Measurements from ENCODE around the gene DARS1. TPM values are rescaled to one million over a fixed set of nuclear protein-coding genes. Genes with fewer than 3 reads are reported as not detected.

Gene DARS1
- total RNA-seq, 1 donor = 119 TPM

DNA sequence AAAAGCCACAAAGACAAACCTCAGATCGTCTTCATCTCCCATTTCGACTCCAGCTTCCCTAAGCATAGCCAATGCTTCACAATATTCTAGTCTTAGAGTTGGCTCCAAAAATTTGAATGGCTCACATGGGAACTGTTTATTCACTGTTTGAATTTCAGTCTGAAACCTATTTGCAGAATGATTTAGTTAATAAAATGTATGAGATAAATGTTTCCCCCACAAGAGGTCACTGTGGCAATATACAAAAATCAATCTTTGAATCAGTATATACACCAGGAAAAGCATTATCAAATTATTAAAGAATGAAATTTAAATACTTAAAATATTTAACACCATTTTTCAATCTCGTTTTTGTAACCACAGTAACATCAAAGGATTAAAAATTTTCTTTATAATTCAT, 69.2 kb downstream of the DARS1 start:
- peak; percentile 55 for TF ChIP-seq CTCF (IDR thresholded peaks at IDR 0.05; ENCODE audit: extremely low read depth, low read depth, low read length)
- no peak for DNase-seq (ENCODE audit: insufficient read length, low spot score, missing footprints)
- H3K36me3 ChIP-seq (ENCODE audit: insufficient read depth, low read length) = peaks cover 12% of the 10 kb centered on the region

DNA sequence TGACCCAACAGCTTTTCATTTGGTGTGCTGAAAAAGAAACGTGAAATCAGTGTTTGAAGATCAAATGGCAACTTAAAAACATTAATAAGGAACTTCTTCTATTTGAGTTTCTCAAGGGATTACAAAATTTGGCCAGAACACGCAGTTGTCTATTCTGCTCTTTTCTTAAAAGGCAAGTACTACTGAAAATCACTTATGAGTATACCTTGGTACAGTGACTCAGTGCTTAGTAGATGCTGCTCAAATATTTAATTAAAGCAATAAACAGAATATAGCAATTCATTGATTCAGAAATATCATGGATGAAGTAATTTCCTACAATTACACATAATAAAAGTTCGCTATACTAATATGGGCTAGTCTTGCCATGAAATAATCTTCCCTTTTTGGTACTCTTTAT, 70.9 kb downstream of the DARS1 start:
- no peak overlapping the region for H3K27ac ChIP-seq (ENCODE audit: low read depth, low read length)
- H3K27me3 ChIP-seq (ENCODE audit: insufficient read depth, low read length) = no peaks in the 10 kb centered on the region
- no peak overlapping the region for H3K4me2 ChIP-seq (ENCODE audit: insufficient read depth, low read length)
- H3K9me3 ChIP-seq (ENCODE audit: low read depth, low read length) = no peaks in the 10 kb centered on the region
- TF ChIP-seq CTCF (IDR thresholded peaks at IDR 0.05; ENCODE audit: extremely low read depth, low read depth, low read length) = no peak
- no peak overlapping the region for H3K4me3 ChIP-seq (ENCODE audit: insufficient read depth, low read length)
- no peaks in the 10 kb centered on the region for H3K79me2 ChIP-seq (ENCODE audit: insufficient read depth, low read length)
- no peak for DNase-seq (ENCODE audit: insufficient read length, low spot score, missing footprints)
- H4K20me1 ChIP-seq (ENCODE audit: insufficient read depth, low read length) = no peaks in the 10 kb centered on the region
- H2AFZ ChIP-seq (ENCODE audit: low read length) = no peak overlapping the region
- peaks cover 6% of the 10 kb centered on the region for H3K4me1 ChIP-seq (ENCODE audit: insufficient read depth, low read length)
- peaks cover 6% of the 10 kb centered on the region for H3K36me3 ChIP-seq (ENCODE audit: insufficient read depth, low read length)

More for the DNA sequence above, 69.2 kb downstream of the DARS1 start:
- H4K20me1 ChIP-seq (ENCODE audit: insufficient read depth, low read length) = no peaks in the 10 kb centered on the region
- no peak overlapping the region for H3K4me3 ChIP-seq (ENCODE audit: insufficient read depth, low read length)
- no peaks in the 10 kb centered on the region for H3K9me3 ChIP-seq (ENCODE audit: low read depth, low read length)
- H3K4me1 ChIP-seq (ENCODE audit: insufficient read depth, low read length) = no peaks in the 10 kb centered on the region
- no peak overlapping the region for H2AFZ ChIP-seq (ENCODE audit: low read length)
- no peak overlapping the region for H3K4me2 ChIP-seq (ENCODE audit: insufficient read depth, low read length)
- no peak overlapping the region for H3K27ac ChIP-seq (ENCODE audit: low read depth, low read length)
- H3K79me2 ChIP-seq (ENCODE audit: insufficient read depth, low read length) = no peaks in the 10 kb centered on the region
- H3K27me3 ChIP-seq (ENCODE audit: insufficient read depth, low read length) = no peaks in the 10 kb centered on the region

- H3K4me3 ChIP-seq (ENCODE audit: insufficient read depth, low read length) = no peak overlapping the region
- H2AFZ ChIP-seq (ENCODE audit: low read length) = no peak overlapping the region
- H3K79me2 ChIP-seq (ENCODE audit: insufficient read depth, low read length) = no peaks in the 10 kb centered on the region
- peaks cover 6% of the 10 kb centered on the region for H3K36me3 ChIP-seq (ENCODE audit: insufficient read depth, low read length)
- H3K4me1 ChIP-seq (ENCODE audit: insufficient read depth, low read length) = peaks cover 6% of the 10 kb centered on the region
- DNase-seq (ENCODE audit: insufficient read length, low spot score, missing footprints) = no peak
- H3K27me3 ChIP-seq (ENCODE audit: insufficient read depth, low read length) = no peaks in the 10 kb centered on the region
- H3K4me2 ChIP-seq (ENCODE audit: insufficient read depth, low read length) = no peak overlapping the region
- no peaks in the 10 kb centered on the region for H4K20me1 ChIP-seq (ENCODE audit: insufficient read depth, low read length)
- peak; percentile 71 for TF ChIP-seq CTCF (IDR thresholded peaks at IDR 0.05; ENCODE audit: extremely low read depth, low read depth, low read length)
- no peak overlapping the region for H3K27ac ChIP-seq (ENCODE audit: low read depth, low read length)
- no peaks in the 10 kb centered on the region for H3K9me3 ChIP-seq (ENCODE audit: low read depth, low read length)
Observed at GRCh38 chr2:135913727-135914365, 71.6 kb downstream of the DARS1 start.

DNA sequence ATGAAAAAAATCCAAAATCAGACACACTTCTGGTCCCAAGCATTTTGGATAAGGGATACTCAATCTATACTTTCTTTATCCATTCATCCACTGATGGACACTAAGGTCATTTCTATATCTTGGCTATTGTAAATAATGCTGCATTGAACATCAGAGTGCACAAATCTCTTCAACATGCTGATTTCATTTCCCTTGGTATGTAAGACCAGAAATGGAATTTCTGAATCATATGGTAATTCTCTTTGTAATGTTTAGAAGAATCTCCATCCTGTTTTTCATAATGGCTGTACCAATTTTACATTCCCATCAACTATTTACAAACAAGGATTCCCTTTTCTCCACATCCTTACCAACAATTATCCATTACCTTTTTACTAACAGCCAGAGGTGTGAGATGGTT, 75.5 kb downstream of the DARS1 start:
- TF ChIP-seq CTCF (IDR thresholded peaks at IDR 0.05; ENCODE audit: extremely low read depth, low read depth, low read length) = no peak
- H4K20me1 ChIP-seq (ENCODE audit: insufficient read depth, low read length) = no peaks in the 10 kb centered on the region
- no peak overlapping the region for H3K27ac ChIP-seq (ENCODE audit: low read depth, low read length)
- peaks cover 27% of the 10 kb centered on the region for H3K36me3 ChIP-seq (ENCODE audit: insufficient read depth, low read length)
- H2AFZ ChIP-seq (ENCODE audit: low read length) = no peak overlapping the region
- H3K4me3 ChIP-seq (ENCODE audit: insufficient read depth, low read length) = no peak overlapping the region
- H3K79me2 ChIP-seq (ENCODE audit: insufficient read depth, low read length) = no peaks in the 10 kb centered on the region
- H3K9me3 ChIP-seq (ENCODE audit: low read depth, low read length) = no peaks in the 10 kb centered on the region
- H3K27me3 ChIP-seq (ENCODE audit: insufficient read depth, low read length) = no peaks in the 10 kb centered on the region
- peaks cover 6% of the 10 kb centered on the region for H3K4me1 ChIP-seq (ENCODE audit: insufficient read depth, low read length)
- DNase-seq (ENCODE audit: insufficient read length, low spot score, missing footprints) = no peak
- H3K4me2 ChIP-seq (ENCODE audit: insufficient read depth, low read length) = no peak overlapping the region
